NCI-H2196 (cell line): ENCODE results near the gene OTC.

Experiments
- DNase-seq: peaks from one replicate; lab custom pipeline; 2025; ENCODE audit not compliant: unreplicated experiment; lab: John Stamatoyannopoulos, UW

Gene OTC

GRCh38 chrX:38465686-38466085, 113.3 kb downstream of the OTC start:
- no peak for DNase-seq

- no peak for DNase-seq
Observed at GRCh38 chrX:38468563-38469157, 116.3 kb downstream of the OTC start.
